NCI-H748 treated with DMSO at 0.1 percent for 48 hours (cell line): ENCODE results near the gene YWHAE.
"Not testable (repeated sequence)": the region's sequence is repeated elsewhere in the genome, so short reads cannot be mapped to it uniquely, and the experiment has no call there.

Experiments used
- DNase-seq: peaks from one replicate; lab custom pipeline; 2025; lab: John Stamatoyannopoulos, UW

The YWHAE gene

GRCh38 chr17:1399679-1400512, at the start of gene YWHAE:
YWHAE (minus strand) TSS chr17:1400222; CDS start chr17:1400110, 112 bp downstream.
- peak; percentile 97 for DNase-seq

GRCh38 chr17:1449412-1449967, 49.5 kb upstream of the YWHAE start:
- no peak for DNase-seq

GRCh38 chr17:1447052-1447451, 47.0 kb upstream of the YWHAE start:
- DNase-seq = no peak

GRCh38 chr17:1446201-1446600, 46.2 kb upstream of the YWHAE start:
- DNase-seq = no peak

- DNase-seq = not testable (repeated sequence)
These were observed 45.7 kb upstream of the YWHAE start for GRCh38 chr17:1445695-1446094.

- DNase-seq = not testable (repeated sequence)
These were observed 42.7 kb upstream of the YWHAE start for GRCh38 chr17:1442721-1443120.

GRCh38 chr17:1442187-1442586, 42.2 kb upstream of the YWHAE start:
- no peak for DNase-seq

- DNase-seq = no peak
These were observed 40.9 kb upstream of the YWHAE start for GRCh38 chr17:1440921-1441320.

- no peak for DNase-seq
These were observed 38.6 kb upstream of the YWHAE start for GRCh38 chr17:1438593-1439083.

GRCh38 chr17:1435326-1435725, 35.3 kb upstream of the YWHAE start:
- no peak for DNase-seq

- no peak for DNase-seq
These were observed 34.1 kb upstream of the YWHAE start for GRCh38 chr17:1434150-1434549.

GRCh38 chr17:1431631-1432104, 31.6 kb upstream of the YWHAE start:
- DNase-seq = no peak

- DNase-seq = no peak
These were observed 23.6 kb upstream of the YWHAE start for GRCh38 chr17:1423456-1424135.

GRCh38 chr17:1422885-1423284, 22.9 kb upstream of the YWHAE start:
- DNase-seq = no peak

- no peak for DNase-seq
These were observed 21.4 kb upstream of the YWHAE start for GRCh38 chr17:1421470-1421869.

- DNase-seq = no peak
These were observed 21.0 kb upstream of the YWHAE start for GRCh38 chr17:1420981-1421380.

GRCh38 chr17:1420163-1420562, 20.1 kb upstream of the YWHAE start:
- no peak for DNase-seq

- DNase-seq = not testable (repeated sequence)
These were observed 18.5 kb upstream of the YWHAE start for GRCh38 chr17:1418476-1418875.

- DNase-seq = no peak
These were observed 16.4 kb upstream of the YWHAE start for GRCh38 chr17:1416414-1416813.

GRCh38 chr17:1414634-1415033, 14.6 kb upstream of the YWHAE start:
- DNase-seq = no peak

GRCh38 chr17:1414001-1414574, 14.1 kb upstream of the YWHAE start:
- DNase-seq = no peak

- peak; percentile 23 for DNase-seq
These were observed 13.3 kb upstream of the YWHAE start for GRCh38 chr17:1413281-1413791.
